Spinal cord (tissue), 10 donors: ENCODE data around the gene GCLM. TPM values are rescaled to one million over a fixed set of nuclear protein-coding genes. Genes with fewer than 3 reads are reported as not detected.
A peak's percentile ranks its signal among the peaks of the same experiment; 100 is the strongest.
"Not testable (repeated sequence)": the region's sequence is repeated elsewhere in the genome, so short reads cannot be mapped to it uniquely, and the experiment has no call there.

ENCODE experiments used
- DNase-seq, 6 donors: peaks; one replicate each; pipeline versions ENCODE4 v3.0.0 to v3.0.0-alpha.2; 2013 to 2015; ENCODE audit warnings: low spot score in 6 of 6, low read depth in 4 of 6
- H3K27ac ChIP-seq: one replicate; pipeline ENCODE4 v1.5.1; 2013; ENCODE audit warnings: low read depth, low read length, control low read depth
- H3K27me3 ChIP-seq: one replicate; pipeline ENCODE4 v1.6.1; 2013; ENCODE audit warnings: low read length; ENCODE audit not compliant: control insufficient read depth, insufficient read depth
- H3K36me3 ChIP-seq: one replicate; pipeline ENCODE4 v1.6.1; 2013; ENCODE audit warnings: low read length; ENCODE audit not compliant: control insufficient read depth, insufficient read depth
- H3K4me1 ChIP-seq: one replicate; pipeline ENCODE4 v1.6.1; 2013; ENCODE audit warnings: low read length; ENCODE audit not compliant: control insufficient read depth, insufficient read depth
- H3K4me3 ChIP-seq: one replicate; pipeline ENCODE4 v1.5.1; 2013; ENCODE audit warnings: low read depth, low read length, control low read depth
- H3K9me3 ChIP-seq: one replicate; pipeline ENCODE4 v1.6.1; 2013; ENCODE audit warnings: low read length; ENCODE audit not compliant: control insufficient read depth, insufficient read depth
- WGBS: methylation state at CpG from one replicate; pipeline ENCODE4 v1.1.5; 2013; ENCODE audit warnings: missing lambda C conversion rate; ENCODE audit not compliant: insufficient coverage; 5-methylcytosine and 5-hydroxymethylcytosine counted together
- long read RNA-seq, 4 donors: transcript quantifications; one replicate each; lab custom pipeline, GENCODE V29; 2026
- polyA plus RNA-seq, 2 donors: library from polyadenylated mRNA; unstranded; fragments of 120-200 nt; gene quantifications; one replicate each; pipeline ENCODE4 v1.2.1, GENCODE V29; 2013; ENCODE audit not compliant: insufficient read length in 2 of 2
- total RNA-seq, 2 donors: library from RNA; depleted of rRNA in 1 of 2; stranded (reverse); fragments of 120-200 nt in 1 of 2; fragments of >200 nt in 1 of 2; gene quantifications; one replicate each; pipeline versions ENCODE4 v1.2.3 to v1.2.4, GENCODE V29; 2013 to 2014
- donor health status: healthy.

The GCLM gene
- 10 to 100 TPM; 11.5 to 17.6 TPM for total RNA-seq
- 10 to 100 TPM; 12.1 to 13.3 TPM for polyA plus RNA-seq
- long read RNA-seq, donor 1, full-length matches to known transcripts: 5 of 5 reads
- long read RNA-seq, donor 1, partial matches to known transcripts: 0 of 5 reads
- long read RNA-seq, donor 1, other reads (novel, unspliced or antisense): 0 of 5 reads
- long read RNA-seq, donor 2, full-length matches to known transcripts: 5 of 5 reads
- long read RNA-seq, donor 2, partial matches to known transcripts: 0 of 5 reads
- long read RNA-seq, donor 2, other reads (novel, unspliced or antisense): 0 of 5 reads
- long read RNA-seq, donor 3, full-length matches to known transcripts: 5 of 5 reads
- long read RNA-seq, donor 3, partial matches to known transcripts: 0 of 5 reads
- long read RNA-seq, donor 3, other reads (novel, unspliced or antisense): 0 of 5 reads
- long read RNA-seq, donor 4, full-length matches to known transcripts: 1 of 1 reads
- long read RNA-seq, donor 4, partial matches to known transcripts: 0 of 1 reads
- long read RNA-seq, donor 4, other reads (novel, unspliced or antisense): 0 of 1 reads

DNA sequence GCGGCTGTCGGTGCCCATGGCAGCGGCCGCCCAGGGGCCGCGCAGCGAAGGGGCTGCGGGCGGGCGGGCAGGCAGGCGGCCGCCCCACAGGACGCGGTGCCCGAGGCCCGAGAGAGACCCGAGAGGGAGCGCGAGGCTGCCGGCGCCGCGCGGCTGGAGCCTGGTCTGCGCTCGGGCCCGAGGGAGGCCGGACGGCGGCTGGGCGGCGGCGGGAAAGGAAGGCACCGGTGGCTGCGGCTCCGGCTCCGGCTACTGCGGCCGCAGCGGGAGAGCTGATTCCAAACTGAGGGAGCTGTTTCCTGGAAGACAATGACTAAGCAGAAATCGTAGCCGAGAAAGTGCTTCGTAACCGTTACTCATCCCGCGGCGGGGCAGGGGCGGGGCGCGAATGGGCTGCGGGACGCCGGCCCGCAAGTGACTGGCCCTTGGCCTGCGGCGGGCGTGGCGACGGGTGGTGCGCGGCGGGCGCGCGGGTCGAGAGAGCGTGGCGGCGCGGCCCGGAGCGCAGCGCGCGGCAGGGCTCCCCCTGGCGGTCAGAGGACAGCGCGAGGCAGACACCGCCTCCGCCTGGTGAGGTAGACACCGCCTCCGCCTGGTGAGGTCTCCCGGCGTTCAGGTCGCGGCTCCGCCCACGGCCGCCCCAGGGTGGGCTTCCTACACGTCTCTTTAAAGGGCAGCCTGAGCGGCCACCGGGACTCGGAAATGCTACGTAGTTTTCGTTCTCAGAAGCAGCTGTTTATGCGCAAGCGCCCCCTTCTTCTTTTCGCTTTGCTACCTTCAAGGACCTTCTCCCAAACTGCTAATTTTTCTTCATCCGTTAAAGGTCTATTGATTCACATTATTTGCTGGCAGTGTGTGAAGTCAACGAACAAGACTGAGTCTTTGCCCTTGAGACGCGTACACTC, at the start of gene GCLM:
Gene GCLM (minus strand): TSS at position 285 of the 905 bp plus-strand sequence. CDS start 267 bp downstream, at position 18.
- Histone ChIP-seq H3K27me3 (no peaks in the 10 kb centered on the region), H3K9me3 (no peaks in the 10 kb centered on the region), H3K4me1 (peaks cover 7% of the 10 kb centered on the region), H3K36me3 (no peaks in the 10 kb centered on the region), H3K4me3 (peak within 1 kb of the TSS; percentile 57), H3K27ac (peak within 1 kb of the TSS; percentile 47)
- peak; percentile 52 to 95 (median 75) for DNase-seq
- WGBS: under 1% methylated on average over 95 of the region's 102 CpGs

DNA sequence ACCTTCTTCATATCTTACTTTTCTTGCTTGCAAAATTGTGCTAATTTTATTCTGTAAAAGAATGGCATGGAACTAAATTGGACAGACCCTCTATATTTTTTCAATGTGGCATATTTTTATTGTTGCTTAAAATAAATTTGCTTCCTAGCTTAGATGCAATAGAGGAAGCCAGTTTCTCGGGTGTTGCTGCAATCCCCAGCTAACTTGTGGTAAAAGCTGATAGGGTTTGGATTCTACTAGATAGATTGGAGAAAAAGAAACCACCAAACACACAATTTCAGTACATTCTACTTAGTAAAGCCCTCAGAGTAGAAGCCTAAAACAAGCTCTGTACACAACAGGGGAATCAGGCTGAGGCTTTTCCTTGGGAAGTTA, 49.5 kb upstream of the GCLM start:
- no peaks in the 10 kb centered on the region for H3K27me3 ChIP-seq
- peak in 1 of 6 donors; percentile 13 for DNase-seq
- WGBS: no CpG with 5 or more reads among the region's 1 CpG
- H3K27ac ChIP-seq: no peak overlapping the region
- H3K4me3 ChIP-seq: no peak overlapping the region
- H3K9me3 ChIP-seq: peaks cover 4% of the 10 kb centered on the region
- H3K36me3 ChIP-seq: no peaks in the 10 kb centered on the region
- H3K4me1 ChIP-seq: no peaks in the 10 kb centered on the region

- WGBS: 83% methylated on average over 1 of the region's 1 CpG
- H3K4me3 ChIP-seq: no peak overlapping the region
- H3K27ac ChIP-seq: no peak overlapping the region
- H3K9me3 ChIP-seq: peaks cover 4% of the 10 kb centered on the region
- no peaks in the 10 kb centered on the region for H3K4me1 ChIP-seq
- H3K27me3 ChIP-seq: no peaks in the 10 kb centered on the region
- no peak for DNase-seq
- no peaks in the 10 kb centered on the region for H3K36me3 ChIP-seq
Observed at GRCh38 chr1:93958032-93958725, 48.9 kb upstream of the GCLM start.

- DNase-seq: no peak
- Histone ChIP-seq H3K27me3 (no peaks in the 10 kb centered on the region), H3K9me3 (peaks cover 4% of the 10 kb centered on the region), H3K4me1 (no peaks in the 10 kb centered on the region), H3K36me3 (no peaks in the 10 kb centered on the region), H3K27ac (no peak overlapping the region), H3K4me3 (no peak overlapping the region)
- WGBS: no CpG with 5 or more reads among the region's 1 CpG
Observed at GRCh38 chr1:93955765-93956164, 46.5 kb upstream of the GCLM start.

DNA sequence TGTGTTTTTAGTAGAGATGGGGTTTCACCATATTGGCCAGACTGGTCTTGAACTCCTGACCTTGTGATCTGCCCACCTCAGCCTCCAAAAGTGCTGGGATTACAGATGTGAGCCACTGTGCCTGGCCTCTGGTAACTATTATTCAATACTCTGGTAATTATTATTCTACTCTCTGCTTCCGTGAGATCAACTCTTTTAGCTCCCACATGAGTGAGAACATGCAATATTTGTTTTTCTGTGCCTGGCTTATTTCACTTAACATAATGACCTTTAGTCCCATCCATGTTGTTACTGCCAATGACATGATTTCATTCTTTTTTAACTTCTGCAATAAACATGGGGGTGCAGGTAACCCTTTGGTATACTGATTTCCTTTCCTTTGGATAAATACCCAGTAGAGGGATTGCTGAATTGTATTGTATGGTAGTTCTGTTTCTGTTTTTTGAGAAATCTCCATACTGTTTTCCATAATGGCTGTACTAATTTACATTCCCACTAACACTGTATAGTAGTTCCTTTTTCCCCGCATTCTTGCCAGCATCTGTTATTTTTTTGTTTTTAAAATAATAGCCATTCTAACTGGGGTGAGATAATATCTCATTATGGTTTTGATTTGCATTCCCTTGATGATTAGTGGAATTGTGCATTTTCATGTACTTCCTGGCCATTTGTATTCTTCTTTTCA, 37.9 kb upstream of the GCLM start:
- WGBS: 100% methylated on average over 1 of the region's 2 CpGs
- H3K36me3 ChIP-seq: not testable (repeated sequence)

DNA sequence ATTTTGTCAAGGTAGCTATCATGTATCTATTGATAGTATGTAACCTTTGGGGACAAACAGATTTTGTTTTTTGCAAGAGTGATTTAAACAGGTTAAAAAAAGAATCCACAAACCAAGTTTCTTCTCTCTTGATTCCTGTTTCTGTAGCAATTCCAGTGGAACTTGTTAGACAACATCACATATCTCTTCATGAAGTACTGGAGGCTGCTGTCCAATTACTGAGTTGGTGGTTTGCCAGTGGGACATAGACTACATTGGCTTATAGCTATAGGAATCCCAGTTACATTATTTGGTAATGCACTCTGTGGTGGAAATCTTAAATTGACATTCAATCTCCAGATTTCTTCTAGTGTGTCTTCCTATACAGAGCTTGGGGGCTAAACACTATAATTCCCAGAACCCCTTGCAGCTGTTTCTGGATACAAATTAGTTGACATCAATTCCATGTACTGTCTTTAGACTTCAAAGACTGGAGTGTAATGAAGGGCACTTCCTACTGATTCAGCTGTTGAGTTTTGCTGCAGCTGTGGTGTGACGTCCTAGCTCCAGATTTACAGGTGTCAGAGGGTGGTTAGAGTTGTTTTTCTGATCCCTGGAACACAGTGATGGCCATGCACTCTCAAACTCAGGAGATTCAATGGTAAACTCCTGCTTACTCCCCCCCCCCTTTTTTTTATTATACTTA, 29.4 kb upstream of the GCLM start:
- Histone ChIP-seq H3K27me3 (no peaks in the 10 kb centered on the region), H3K9me3 (peaks cover 3% of the 10 kb centered on the region), H3K27ac (no peak overlapping the region), H3K4me1 (no peaks in the 10 kb centered on the region), H3K36me3 (no peaks in the 10 kb centered on the region), H3K4me3 (no peak overlapping the region)
- DNase-seq: no peak
- 60% methylated on average over 1 of the region's 1 CpG for WGBS

More for the DNA sequence above, 37.9 kb upstream of the GCLM start:
- DNase-seq, H3K4me3 ChIP-seq, H3K9me3 ChIP-seq, H3K27ac ChIP-seq, H3K4me1 ChIP-seq, H3K27me3 ChIP-seq: not testable (repeated sequence)

- WGBS: no CpG with 5 or more reads among the region's 1 CpG
- Histone ChIP-seq H3K27me3 (no peaks in the 10 kb centered on the region), H3K36me3 (no peaks in the 10 kb centered on the region), H3K4me1 (no peaks in the 10 kb centered on the region), H3K27ac (no peak overlapping the region), H3K9me3 (peaks cover 3% of the 10 kb centered on the region), H3K4me3 (no peak overlapping the region)
- no peak for DNase-seq
Observed at GRCh38 chr1:93937997-93938396, 28.8 kb upstream of the GCLM start.

- Histone ChIP-seq H3K36me3 (no peaks in the 10 kb centered on the region), H3K4me1 (no peaks in the 10 kb centered on the region), H3K27ac (no peak overlapping the region), H3K4me3 (no peak overlapping the region), H3K9me3 (no peaks in the 10 kb centered on the region), H3K27me3 (no peaks in the 10 kb centered on the region)
- 80% methylated on average over 1 of the region's 3 CpGs for WGBS
- DNase-seq: no peak
Observed at GRCh38 chr1:93925206-93925605, 16.0 kb upstream of the GCLM start.
